Measurements from ENCODE around the gene ITGAE.

ITGAE gene

GRCh38 chr17:3689262-3690093 is 111.5 kb downstream of the ITGAE start:
- Histone ChIP-seq H3K27ac (ENCODE audit: low read depth, low read length) (no peak overlapping the region), H3K36me3 (ENCODE audit: control insufficient read depth in 1 of 2, insufficient read depth in 2 of 2, low read length in 2 of 2) (no peaks in the 10 kb centered on the region), H3K4me1 (ENCODE audit: control insufficient read depth in 1 of 2, insufficient read depth in 2 of 2, low read length in 2 of 2) (no peaks in the 10 kb centered on the region), H3K9ac (ENCODE audit: low read depth in 1 of 2, low read length in 2 of 2) (no peak overlapping the region), H3K4me3 (ENCODE audit: low read depth in 1 of 2, low read length in 2 of 2) (no peak overlapping the region), H3K9me3 (ENCODE audit: control insufficient read depth in 1 of 2, low read length in 2 of 2) (no peaks in the 10 kb centered on the region), H3K27me3 (ENCODE audit: control insufficient read depth in 1 of 2, insufficient read depth in 2 of 2, low read length in 2 of 2) (peaks cover 0 to 2% of the 10 kb centered on the region in 2 donors)

GRCh38 chr17:3688852-3689261 is 112.1 kb downstream of the ITGAE start:
- H3K9me3 ChIP-seq (ENCODE audit: control insufficient read depth in 1 of 2, low read length in 2 of 2), result no peaks in the 10 kb centered on the region
- no peak overlapping the region for H3K27ac ChIP-seq (ENCODE audit: low read depth, low read length)
- no peaks in the 10 kb centered on the region for H3K4me1 ChIP-seq (ENCODE audit: control insufficient read depth in 1 of 2, insufficient read depth in 2 of 2, low read length in 2 of 2)
- no peaks in the 10 kb centered on the region for H3K27me3 ChIP-seq (ENCODE audit: control insufficient read depth in 1 of 2, insufficient read depth in 2 of 2, low read length in 2 of 2)
- no peaks in the 10 kb centered on the region for H3K36me3 ChIP-seq (ENCODE audit: control insufficient read depth in 1 of 2, insufficient read depth in 2 of 2, low read length in 2 of 2)
- H3K4me3 ChIP-seq (ENCODE audit: low read depth in 1 of 2, low read length in 2 of 2), result no peak overlapping the region
- H3K9ac ChIP-seq (ENCODE audit: low read depth in 1 of 2, low read length in 2 of 2), result no peak overlapping the region

DNA sequence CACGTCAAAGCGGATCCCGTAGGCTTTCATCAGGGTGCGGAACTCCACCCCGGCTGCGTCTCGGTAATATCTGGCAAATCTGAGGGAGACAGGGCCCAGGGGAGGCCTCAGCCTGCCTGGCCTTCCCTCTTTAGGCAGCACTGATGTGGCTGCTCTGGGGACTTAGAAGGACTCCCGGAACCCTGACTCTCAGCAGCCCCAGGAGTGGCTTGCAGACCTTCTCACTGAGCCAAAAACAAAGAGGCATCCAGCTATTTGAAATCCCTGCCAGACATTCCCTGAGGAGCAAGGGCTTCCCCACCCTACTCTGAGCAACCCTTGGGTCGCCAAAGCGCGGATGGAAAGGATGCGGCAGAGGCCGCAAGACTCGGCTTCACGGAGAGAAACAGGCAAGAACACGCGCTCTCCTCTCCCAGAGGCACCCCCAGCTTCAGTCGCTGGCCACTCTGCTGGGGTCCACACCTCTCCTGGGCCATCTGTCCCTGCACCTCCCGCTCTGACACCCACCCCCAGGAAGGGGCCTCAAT is 112.9 kb downstream of the ITGAE start:
- H3K36me3 ChIP-seq (ENCODE audit: control insufficient read depth in 1 of 2, insufficient read depth in 2 of 2, low read length in 2 of 2), result no peaks in the 10 kb centered on the region
- H3K4me1 ChIP-seq (ENCODE audit: control insufficient read depth in 1 of 2, insufficient read depth in 2 of 2, low read length in 2 of 2), result no peaks in the 10 kb centered on the region
- H3K4me3 ChIP-seq (ENCODE audit: low read depth in 1 of 2, low read length in 2 of 2), result no peak overlapping the region
- H3K9ac ChIP-seq (ENCODE audit: low read depth in 1 of 2, low read length in 2 of 2), result no peak overlapping the region
- H3K27ac ChIP-seq (ENCODE audit: low read depth, low read length), result no peak overlapping the region
- no peaks in the 10 kb centered on the region for H3K27me3 ChIP-seq (ENCODE audit: control insufficient read depth in 1 of 2, insufficient read depth in 2 of 2, low read length in 2 of 2)
- H3K9me3 ChIP-seq (ENCODE audit: control insufficient read depth in 1 of 2, low read length in 2 of 2), result no peaks in the 10 kb centered on the region

- Histone ChIP-seq H3K4me1 (ENCODE audit: control insufficient read depth in 1 of 2, insufficient read depth in 2 of 2, low read length in 2 of 2) (no peaks in the 10 kb centered on the region), H3K36me3 (ENCODE audit: control insufficient read depth in 1 of 2, insufficient read depth in 2 of 2, low read length in 2 of 2) (no peaks in the 10 kb centered on the region), H3K9ac (ENCODE audit: low read depth in 1 of 2, low read length in 2 of 2) (no peak overlapping the region), H3K27ac (ENCODE audit: low read depth, low read length) (no peak overlapping the region), H3K4me3 (ENCODE audit: low read depth in 1 of 2, low read length in 2 of 2) (no peak overlapping the region), H3K27me3 (ENCODE audit: control insufficient read depth in 1 of 2, insufficient read depth in 2 of 2, low read length in 2 of 2) (peaks cover 0 to 4% of the 10 kb centered on the region in 2 donors), H3K9me3 (ENCODE audit: control insufficient read depth in 1 of 2, low read length in 2 of 2) (no peaks in the 10 kb centered on the region)
Measured at GRCh38 chr17:3685174-3685573, 115.8 kb downstream of the ITGAE start.

GRCh38 chr17:3683054-3683511 is 117.9 kb downstream of the ITGAE start:
- no peaks in the 10 kb centered on the region for H3K4me1 ChIP-seq (ENCODE audit: control insufficient read depth in 1 of 2, insufficient read depth in 2 of 2, low read length in 2 of 2)
- H3K36me3 ChIP-seq (ENCODE audit: control insufficient read depth in 1 of 2, insufficient read depth in 2 of 2, low read length in 2 of 2), result no peaks in the 10 kb centered on the region
- H3K9ac ChIP-seq (ENCODE audit: low read depth in 1 of 2, low read length in 2 of 2), result no peak overlapping the region
- H3K9me3 ChIP-seq (ENCODE audit: control insufficient read depth in 1 of 2, low read length in 2 of 2), result no peaks in the 10 kb centered on the region
- H3K27me3 ChIP-seq (ENCODE audit: control insufficient read depth in 1 of 2, insufficient read depth in 2 of 2, low read length in 2 of 2), result peaks cover 0 to 4% of the 10 kb centered on the region in 2 donors
- no peak overlapping the region for H3K27ac ChIP-seq (ENCODE audit: low read depth, low read length)
- no peak overlapping the region for H3K4me3 ChIP-seq (ENCODE audit: low read depth in 1 of 2, low read length in 2 of 2)

DNA sequence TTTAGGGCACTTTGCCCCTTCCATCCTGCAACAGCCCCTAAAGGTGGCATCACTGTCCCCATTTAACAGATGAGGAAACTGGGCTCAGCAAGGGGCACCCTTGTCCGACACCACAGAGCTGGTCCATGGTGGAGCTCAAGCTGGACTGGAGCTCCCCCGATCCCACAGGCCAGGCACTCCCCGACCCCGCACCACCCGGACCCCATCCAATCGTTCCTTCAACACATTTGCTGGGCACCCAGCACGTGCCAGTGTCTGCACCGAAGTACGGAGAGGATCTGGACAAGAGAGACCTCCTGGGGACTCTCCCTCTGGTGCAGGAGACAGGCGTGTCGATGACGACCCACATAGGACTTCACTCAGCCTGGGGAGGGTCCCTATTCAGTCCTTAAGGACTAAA is 119.0 kb downstream of the ITGAE start:
- no peak overlapping the region for H3K27ac ChIP-seq (ENCODE audit: low read depth, low read length)
- H3K4me3 ChIP-seq (ENCODE audit: low read depth in 1 of 2, low read length in 2 of 2), result no peak overlapping the region
- peaks cover 0 to 4% of the 10 kb centered on the region in 2 donors for H3K27me3 ChIP-seq (ENCODE audit: control insufficient read depth in 1 of 2, insufficient read depth in 2 of 2, low read length in 2 of 2)
- H3K9me3 ChIP-seq (ENCODE audit: control insufficient read depth in 1 of 2, low read length in 2 of 2), result no peaks in the 10 kb centered on the region
- H3K9ac ChIP-seq (ENCODE audit: low read depth in 1 of 2, low read length in 2 of 2), result no peak overlapping the region
- H3K4me1 ChIP-seq (ENCODE audit: control insufficient read depth in 1 of 2, insufficient read depth in 2 of 2, low read length in 2 of 2), result no peaks in the 10 kb centered on the region
- no peaks in the 10 kb centered on the region for H3K36me3 ChIP-seq (ENCODE audit: control insufficient read depth in 1 of 2, insufficient read depth in 2 of 2, low read length in 2 of 2)

DNA sequence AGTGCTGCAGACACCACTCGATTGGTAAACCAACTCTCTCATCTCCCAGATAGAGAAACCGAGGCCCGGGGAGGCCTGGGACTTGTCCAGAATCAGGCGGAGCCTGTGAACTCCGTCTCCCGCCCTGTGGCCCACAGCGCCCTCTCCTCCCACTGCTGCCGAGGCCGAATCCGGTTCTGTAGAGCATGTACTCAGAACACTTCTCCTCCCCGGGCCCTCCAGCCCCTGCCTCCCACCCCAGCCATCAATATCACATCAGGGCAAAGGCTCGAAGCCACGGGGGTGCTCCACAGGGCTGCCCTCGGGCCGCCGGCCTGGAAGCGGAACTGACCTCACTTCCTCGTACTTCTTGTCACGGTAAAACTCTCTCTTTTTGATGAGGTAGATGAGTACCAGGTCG is 119.4 kb downstream of the ITGAE start:
- H3K4me3 ChIP-seq (ENCODE audit: low read depth in 1 of 2, low read length in 2 of 2), result no peak overlapping the region
- no peaks in the 10 kb centered on the region for H3K9me3 ChIP-seq (ENCODE audit: control insufficient read depth in 1 of 2, low read length in 2 of 2)
- H3K27ac ChIP-seq (ENCODE audit: low read depth, low read length), result no peak overlapping the region
- H3K36me3 ChIP-seq (ENCODE audit: control insufficient read depth in 1 of 2, insufficient read depth in 2 of 2, low read length in 2 of 2), result no peaks in the 10 kb centered on the region
- peaks cover 0 to 4% of the 10 kb centered on the region in 2 donors for H3K27me3 ChIP-seq (ENCODE audit: control insufficient read depth in 1 of 2, insufficient read depth in 2 of 2, low read length in 2 of 2)
- H3K4me1 ChIP-seq (ENCODE audit: control insufficient read depth in 1 of 2, insufficient read depth in 2 of 2, low read length in 2 of 2), result no peaks in the 10 kb centered on the region
- H3K9ac ChIP-seq (ENCODE audit: low read depth in 1 of 2, low read length in 2 of 2), result no peak overlapping the region

- Histone ChIP-seq H3K36me3 (ENCODE audit: control insufficient read depth in 1 of 2, insufficient read depth in 2 of 2, low read length in 2 of 2) (no peaks in the 10 kb centered on the region), H3K9ac (ENCODE audit: low read depth in 1 of 2, low read length in 2 of 2) (no peak overlapping the region), H3K9me3 (ENCODE audit: control insufficient read depth in 1 of 2, low read length in 2 of 2) (no peaks in the 10 kb centered on the region), H3K4me1 (ENCODE audit: control insufficient read depth in 1 of 2, insufficient read depth in 2 of 2, low read length in 2 of 2) (no peaks in the 10 kb centered on the region), H3K27ac (ENCODE audit: low read depth, low read length) (no peak overlapping the region), H3K4me3 (ENCODE audit: low read depth in 1 of 2, low read length in 2 of 2) (no peak overlapping the region), H3K27me3 (ENCODE audit: control insufficient read depth in 1 of 2, insufficient read depth in 2 of 2, low read length in 2 of 2) (peaks cover 0 to 4% of the 10 kb centered on the region in 2 donors)
Measured at GRCh38 chr17:3681057-3681456, 119.9 kb downstream of the ITGAE start.

GRCh38 chr17:3679531-3680126 is 121.4 kb downstream of the ITGAE start:
- Histone ChIP-seq H3K9me3 (ENCODE audit: control insufficient read depth in 1 of 2, low read length in 2 of 2) (no peaks in the 10 kb centered on the region), H3K27ac (ENCODE audit: low read depth, low read length) (no peak overlapping the region), H3K27me3 (ENCODE audit: control insufficient read depth in 1 of 2, insufficient read depth in 2 of 2, low read length in 2 of 2) (peaks cover 0 to 4% of the 10 kb centered on the region in 2 donors), H3K4me1 (ENCODE audit: control insufficient read depth in 1 of 2, insufficient read depth in 2 of 2, low read length in 2 of 2) (no peaks in the 10 kb centered on the region), H3K36me3 (ENCODE audit: control insufficient read depth in 1 of 2, insufficient read depth in 2 of 2, low read length in 2 of 2) (no peaks in the 10 kb centered on the region), H3K9ac (ENCODE audit: low read depth in 1 of 2, low read length in 2 of 2) (no peak overlapping the region), H3K4me3 (ENCODE audit: low read depth in 1 of 2, low read length in 2 of 2) (no peak overlapping the region)

DNA sequence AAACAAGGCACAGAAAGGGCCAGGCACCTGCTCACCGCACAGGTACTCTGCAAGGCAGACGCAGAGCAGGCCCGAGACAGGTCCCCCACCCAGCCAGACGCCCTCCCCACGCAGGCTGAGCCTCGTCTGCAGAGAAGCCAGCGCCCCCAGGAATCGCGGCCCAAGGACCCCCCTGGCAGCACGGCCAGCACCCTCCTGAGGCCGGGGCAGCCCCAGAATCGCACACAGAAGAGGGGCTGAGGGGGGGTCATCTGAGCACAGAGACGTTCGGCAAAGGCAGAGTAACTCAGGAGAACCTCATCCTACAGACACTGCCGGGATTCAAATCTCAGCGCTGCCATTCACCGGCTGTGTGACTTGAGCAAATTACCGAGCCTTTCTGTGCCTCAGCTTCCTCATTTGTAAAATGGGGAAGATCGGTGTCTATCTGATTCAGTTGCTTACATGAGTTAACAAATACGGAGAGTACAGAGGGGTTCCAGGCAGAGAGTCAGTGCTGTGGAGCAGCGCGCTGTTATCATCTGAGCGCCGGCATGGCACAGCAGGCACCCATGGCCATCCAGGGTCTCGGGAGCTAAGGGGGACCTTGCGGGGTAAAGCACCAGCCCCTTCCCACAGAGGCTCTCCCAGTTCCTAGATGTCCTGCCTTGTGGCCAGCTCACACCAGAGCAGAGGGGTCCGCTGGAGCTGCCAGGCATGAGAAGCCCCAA is 122.0 kb downstream of the ITGAE start:
- H3K9ac ChIP-seq (ENCODE audit: low read depth in 1 of 2, low read length in 2 of 2), result no peak overlapping the region

More for the DNA sequence above, 122.0 kb downstream of the ITGAE start:
- peaks cover 0 to 4% of the 10 kb centered on the region in 2 donors for H3K27me3 ChIP-seq (ENCODE audit: control insufficient read depth in 1 of 2, insufficient read depth in 2 of 2, low read length in 2 of 2)
- H3K9me3 ChIP-seq (ENCODE audit: control insufficient read depth in 1 of 2, low read length in 2 of 2), result no peaks in the 10 kb centered on the region
- no peak overlapping the region for H3K27ac ChIP-seq (ENCODE audit: low read depth, low read length)
- H3K4me1 ChIP-seq (ENCODE audit: control insufficient read depth in 1 of 2, insufficient read depth in 2 of 2, low read length in 2 of 2), result no peaks in the 10 kb centered on the region
- H3K36me3 ChIP-seq (ENCODE audit: control insufficient read depth in 1 of 2, insufficient read depth in 2 of 2, low read length in 2 of 2), result no peaks in the 10 kb centered on the region
- H3K4me3 ChIP-seq (ENCODE audit: low read depth in 1 of 2, low read length in 2 of 2), result no peak overlapping the region
